Ovary (tissue), 3 donors: Measurements from ENCODE around the gene ZBTB18.

Experiments used
- CTCF ChIP-seq, 3 donors: fragments of 450-650 bp in 2 of 3; fragments of 200-600 bp in 1 of 3; IDR thresholded peaks; one replicate each; pipeline versions ENCODE4 v1.5.1 to v1.8.0; 2016 to 2022; ENCODE audit warnings: antibody characterized with exemption in 3 of 3, mild to moderate bottlenecking in 1 of 3
- EP300 ChIP-seq: sonication (generic); formaldehyde crosslinking; IDR thresholded peaks from one replicate; pipeline ENCODE4 v1.6.1; 2017; ENCODE audit warnings: antibody characterized with exemption
- POLR2A ChIP-seq: fragments of 450-650 bp; IDR thresholded peaks from one replicate; pipeline ENCODE4 v1.6.1; 2017; ENCODE audit warnings: antibody characterized with exemption, mild to moderate bottlenecking, moderate library complexity
- donor health status: DM: no; HTN: no; CAD: no.

DNA sequence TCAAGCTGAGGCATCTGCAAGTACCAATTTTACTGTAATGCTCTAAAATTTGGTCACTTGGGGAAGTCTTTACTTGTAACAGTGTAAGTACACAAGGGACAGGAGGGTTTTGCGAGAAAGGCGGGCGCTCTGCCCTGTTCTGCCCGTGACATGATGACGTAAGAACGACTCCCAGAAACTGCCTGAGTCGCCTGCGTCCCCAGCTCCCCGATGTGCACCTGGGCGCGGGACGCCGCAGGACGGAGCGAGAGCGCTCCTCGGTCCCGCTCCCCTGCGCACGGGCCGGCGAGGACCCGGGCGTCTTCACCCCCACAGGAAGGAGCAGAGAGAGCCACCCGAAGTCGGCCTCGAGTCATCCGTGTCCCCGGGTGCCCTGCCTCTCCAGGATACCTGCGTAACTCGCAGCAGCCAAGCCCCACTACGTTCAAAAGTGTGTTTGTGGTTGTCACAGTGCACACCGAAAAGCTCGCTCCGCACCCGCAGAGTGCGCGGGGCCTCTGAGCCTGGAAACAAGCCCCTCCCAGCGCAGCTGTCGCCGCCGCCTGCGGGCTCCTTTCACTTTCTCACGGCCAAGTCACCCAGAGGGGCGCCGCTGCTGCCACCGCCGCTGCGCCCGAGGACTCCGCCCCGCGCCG is 3.3 kb upstream of the ZBTB18 start:
- TF ChIP-seq CTCF (IDR thresholded peaks at IDR 0.05) (peak in 2 of 3 donors; percentile 11 to 20), POLR2A (peak; percentile 95), EP300 (no peak)
